UCSD-AML1 (cell line): ENCODE data around the gene ULK2.
A peak's percentile ranks its signal among the peaks of the same experiment; 100 is the strongest.
"Not testable (repeated sequence)": the region's sequence is repeated elsewhere in the genome, so short reads cannot be mapped to it uniquely, and the experiment has no call there.

Experiments used
- DNase-seq: peaks from one replicate; lab custom pipeline; 2025; ENCODE audit not compliant: unreplicated experiment; lab: John Stamatoyannopoulos, UW

ULK2 gene

DNA sequence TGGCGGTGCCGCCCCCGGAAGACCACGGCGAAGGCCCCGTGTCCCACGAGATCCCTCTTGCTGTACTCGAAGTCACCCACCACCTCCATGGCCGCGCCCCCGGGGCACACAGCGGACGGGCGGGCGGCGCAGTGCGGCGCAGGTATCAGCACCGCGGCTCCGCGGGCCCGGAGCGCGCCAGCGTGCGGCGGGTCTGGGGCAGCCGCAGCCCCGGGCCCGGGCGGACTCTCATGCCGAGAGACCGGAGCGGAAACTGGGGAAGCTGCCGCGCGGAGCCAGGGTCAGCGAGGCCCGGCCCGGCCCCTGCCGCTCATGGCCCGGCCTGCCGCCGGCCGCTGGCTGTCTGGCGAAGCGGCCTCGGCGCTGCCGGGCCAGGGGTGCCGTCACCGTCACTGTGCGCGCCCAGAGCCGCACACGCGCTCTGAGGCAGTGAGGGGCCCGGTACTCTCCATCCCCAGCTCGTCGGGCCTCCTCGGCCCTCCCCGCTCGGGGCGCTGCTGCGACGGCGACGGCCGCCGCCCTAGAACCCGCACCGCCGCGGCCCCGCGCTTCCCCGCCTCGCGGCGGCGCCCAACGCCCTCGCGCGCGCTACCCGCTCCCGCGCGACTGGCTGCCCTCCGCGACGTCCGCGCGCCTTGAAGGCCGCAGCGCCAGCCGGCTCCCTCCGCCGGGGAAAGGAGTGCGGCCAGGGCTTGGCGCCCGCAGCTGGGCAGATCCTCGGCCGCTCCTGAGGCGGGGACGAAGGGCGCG, at the start of gene ULK2:
Gene ULK2, minus strand, starts transcription at position 608 of the 750 bp plus-strand sequence. Its CDS starts 519 bp downstream, at position 89.
- no peak for DNase-seq

DNA sequence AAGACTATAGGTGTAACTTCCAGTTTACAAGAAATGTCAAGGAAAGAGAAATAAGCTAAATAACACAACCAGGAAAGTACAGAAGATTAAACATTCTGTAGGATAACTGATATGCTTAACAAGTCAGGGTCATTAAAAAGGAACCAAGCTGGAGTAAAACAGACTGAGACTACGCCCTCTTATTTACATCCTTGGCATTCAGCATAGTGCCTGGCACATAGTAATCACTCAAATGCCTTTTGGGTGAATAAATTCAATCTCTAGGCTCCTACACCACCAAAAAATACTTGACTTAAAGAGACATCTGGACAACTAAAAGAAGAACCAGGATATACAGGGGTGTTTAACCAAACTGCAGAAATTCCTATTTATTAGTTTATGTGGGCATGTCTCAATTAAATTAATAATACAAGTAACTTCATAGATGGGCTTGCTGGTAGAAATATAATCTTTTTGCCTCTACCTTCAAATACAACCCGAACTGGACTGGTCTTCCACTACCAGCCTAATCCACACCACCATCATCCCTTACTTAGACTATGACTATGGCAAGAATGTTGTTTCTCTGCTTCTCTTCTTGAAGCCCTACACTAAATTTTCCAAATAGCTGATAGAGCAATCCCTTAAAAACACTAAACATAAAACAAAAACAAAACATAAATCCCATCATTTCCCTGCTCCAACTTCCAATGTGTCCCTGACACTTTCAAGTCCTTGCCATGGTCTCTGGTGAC, 47.7 kb upstream of the ULK2 start:
- no peak for DNase-seq

DNA sequence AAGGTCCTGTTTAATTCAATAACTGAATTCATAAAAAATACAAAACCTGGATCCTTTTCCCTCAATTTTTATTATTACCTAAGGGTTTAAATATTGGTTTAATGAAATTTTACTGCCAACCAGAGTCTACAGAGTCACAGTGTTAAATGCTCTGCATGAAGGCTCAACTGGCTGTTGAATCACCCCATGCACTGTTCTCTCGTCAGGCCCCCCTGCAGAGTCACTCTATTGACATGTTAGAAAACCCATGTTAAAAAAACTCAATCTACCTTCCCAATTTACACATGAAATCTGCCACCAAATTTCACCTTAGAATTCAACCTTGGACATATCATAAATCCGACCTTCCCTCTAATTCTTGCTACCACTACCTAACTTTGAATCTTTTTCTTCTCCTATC, 43.3 kb upstream of the ULK2 start:
- no peak for DNase-seq

DNA sequence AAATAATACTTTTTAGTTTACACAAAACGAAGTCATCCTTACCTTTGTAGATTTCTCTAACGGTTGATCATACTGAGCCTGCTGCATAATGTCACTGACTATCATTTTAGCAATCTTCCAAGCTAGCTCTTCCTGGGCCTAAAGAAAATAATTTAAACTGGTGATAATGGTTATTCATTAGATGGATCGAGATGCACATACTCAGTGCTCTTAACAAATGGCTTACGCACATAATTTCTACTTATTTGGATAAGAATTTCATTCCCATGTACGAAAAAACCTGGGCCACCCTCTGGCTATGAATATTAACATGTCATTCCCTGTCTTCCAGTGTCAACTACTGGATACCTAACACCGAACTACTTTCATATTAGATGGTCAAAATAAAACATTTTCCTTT, 41.4 kb upstream of the ULK2 start:
- no peak for DNase-seq

DNA sequence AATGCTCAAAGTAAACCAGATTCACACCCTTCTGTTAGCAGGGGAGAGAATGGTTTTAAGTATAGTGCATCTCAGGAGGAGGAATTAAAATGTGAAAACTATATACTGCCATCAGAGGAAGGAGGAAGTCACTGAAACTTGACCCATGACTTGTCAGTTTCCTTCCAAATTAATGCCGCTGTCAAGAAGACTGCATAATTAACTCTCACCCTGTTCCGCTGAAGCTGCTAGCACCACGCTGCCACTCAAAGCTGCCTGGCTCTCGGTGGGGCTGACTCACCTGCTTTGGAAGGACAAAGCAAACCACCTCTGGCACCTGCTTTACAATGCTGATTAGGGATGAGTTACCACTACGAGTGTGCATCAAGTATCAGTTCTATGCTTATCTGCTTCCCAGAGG, 37.8 kb upstream of the ULK2 start:
- no peak for DNase-seq

DNA sequence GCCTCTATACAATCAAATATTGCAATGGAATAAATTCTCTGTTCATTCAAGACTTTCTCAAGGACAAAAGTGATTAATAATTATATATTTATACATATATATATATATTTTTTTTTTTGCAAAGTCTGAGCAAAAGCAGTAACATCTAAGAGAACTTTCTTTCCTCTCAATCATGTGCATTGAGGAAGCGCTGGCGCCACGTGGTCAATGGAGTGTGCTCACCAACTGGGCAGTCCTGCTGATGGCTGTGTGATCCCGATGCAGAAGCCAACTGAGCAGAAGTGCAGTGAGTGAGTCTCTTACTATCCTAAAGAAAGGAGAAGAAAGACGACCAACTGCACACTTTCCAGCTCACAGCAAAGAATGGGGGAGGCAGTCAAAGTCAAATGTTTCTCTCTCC, 37.2 kb upstream of the ULK2 start:
- no peak for DNase-seq

DNA sequence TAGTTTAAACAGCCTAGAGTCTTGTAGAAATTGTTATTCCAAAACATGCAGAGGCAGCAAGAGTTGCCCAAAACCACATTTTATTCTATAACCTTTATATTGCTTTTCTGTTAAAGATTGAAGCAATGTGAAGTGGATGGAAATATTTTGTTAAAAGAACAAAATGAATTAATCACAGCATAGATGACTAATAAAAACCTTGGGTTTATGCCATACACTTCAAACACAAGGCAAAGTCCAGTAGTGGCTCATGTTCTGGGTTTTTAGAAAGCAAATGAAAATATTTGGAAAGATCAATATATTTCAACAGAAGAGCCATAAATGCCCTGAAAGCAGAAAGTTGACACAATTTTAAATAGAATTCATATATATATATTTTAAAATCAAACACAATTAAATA, 36.7 kb upstream of the ULK2 start:
- no peak for DNase-seq

DNA sequence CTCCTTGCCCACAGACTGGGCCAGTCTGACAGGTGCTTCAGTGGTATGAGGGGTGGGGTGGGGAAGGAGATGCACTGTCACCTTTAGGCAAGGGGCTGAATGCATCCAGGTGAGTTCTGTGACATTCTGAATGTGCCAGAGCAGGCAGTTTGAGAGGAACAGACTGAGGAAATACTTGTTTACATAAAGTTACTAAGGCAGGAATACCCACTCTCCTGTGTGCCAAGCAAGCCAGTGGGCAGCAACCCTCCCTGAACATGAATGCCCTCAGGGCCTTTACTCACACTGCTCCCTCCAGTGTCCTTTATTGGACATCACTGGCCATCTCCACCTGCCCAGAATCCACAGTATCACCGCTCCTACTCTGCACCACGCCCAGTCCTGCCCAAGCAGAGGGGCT, 33.1 kb upstream of the ULK2 start:
- DNase-seq, result no peak

DNA sequence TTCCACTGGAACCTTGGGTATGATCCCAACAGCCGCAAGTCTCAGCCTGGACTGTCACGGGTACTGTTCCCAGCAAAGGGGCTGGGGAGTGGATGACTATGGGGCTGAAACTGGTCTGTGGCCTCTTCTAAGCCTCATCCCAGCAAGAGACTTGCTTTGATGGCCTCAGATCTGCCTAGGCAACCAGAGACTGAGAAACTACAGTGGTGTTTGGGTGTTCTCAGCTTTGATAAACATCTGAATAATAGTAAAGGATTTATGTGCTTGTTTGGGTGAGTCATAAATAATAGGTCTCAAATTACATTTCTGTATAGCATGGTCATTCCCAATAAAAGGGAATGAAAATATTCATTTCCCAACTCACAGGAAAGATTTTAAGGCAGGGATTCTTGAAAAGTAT, 30.2 kb upstream of the ULK2 start:
- DNase-seq, result no peak

DNA sequence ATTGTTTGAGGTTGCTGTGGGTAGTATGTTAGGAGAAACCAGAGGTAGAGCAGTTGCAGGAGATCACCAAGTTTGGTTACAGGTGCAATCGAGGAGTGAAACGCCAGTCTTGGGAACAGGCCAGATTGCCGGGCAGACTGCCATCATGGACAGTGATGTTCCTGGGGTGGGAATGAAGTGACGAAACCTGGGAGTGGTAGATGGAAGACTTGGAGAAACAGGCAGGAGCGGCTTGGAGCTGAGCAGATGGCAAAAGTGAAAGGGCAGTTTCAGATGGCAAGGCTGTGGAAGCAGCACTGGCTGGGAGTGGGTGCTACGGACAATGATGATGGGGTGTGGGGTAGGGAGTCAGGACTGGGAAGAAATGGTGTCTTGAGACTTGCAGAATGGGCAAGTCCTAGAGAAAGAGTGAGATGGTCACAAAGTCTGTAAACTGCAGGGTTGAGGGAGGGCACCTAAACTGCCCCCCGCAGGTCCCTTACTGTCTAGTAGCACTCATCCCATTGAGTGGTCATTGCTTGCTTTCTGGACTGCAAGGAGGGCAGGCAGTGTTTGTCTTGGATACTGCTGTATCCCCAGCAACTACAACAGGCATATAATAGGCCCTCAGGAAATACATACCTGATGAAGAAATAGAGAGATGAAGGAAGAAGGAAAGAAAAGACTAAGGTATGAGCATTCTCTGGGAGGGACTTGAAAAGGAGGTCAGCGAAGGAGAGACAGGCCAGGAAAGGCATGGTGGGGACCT, 29.5 kb upstream of the ULK2 start:
- DNase-seq, result no peak

DNA sequence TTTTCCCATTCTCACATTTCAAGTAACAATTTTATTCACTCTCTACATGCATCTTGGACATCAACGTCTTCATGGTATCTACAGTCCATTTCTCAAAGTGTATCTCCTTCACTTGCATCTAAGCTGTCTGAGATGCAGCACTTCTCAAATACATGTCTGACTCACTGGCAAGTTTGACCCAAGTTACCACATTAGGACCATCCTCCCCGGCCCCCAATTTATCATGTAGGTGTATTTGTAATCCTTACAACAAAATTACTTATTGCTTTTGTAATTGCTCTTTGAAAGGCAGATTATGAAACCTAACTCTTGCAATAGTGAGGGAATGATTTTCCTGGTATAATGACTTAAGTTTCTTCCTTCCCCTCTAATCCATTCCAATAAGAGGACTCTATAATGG, 28.9 kb upstream of the ULK2 start:
- no peak for DNase-seq

DNA sequence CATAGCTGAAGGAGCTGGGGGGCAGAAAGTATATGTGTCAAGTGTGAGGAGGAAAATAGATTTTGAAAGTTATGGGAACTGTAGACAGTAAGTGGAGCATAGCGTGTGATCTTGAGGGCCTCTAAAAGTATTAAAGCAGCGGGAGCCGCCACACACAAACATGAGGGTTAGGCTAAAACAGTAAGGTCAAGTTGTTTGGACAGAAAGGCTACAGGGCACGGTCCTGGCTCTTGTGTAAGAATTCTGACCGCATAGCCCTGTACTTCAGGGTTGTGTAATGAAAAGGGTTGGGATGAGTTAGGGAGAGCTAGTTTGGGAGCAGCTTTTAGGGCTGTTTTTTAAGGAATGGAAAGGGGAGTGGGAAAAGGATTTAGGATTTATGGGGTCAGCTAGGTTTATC, 22.8 kb upstream of the ULK2 start:
- not testable (repeated sequence) for DNase-seq

DNA sequence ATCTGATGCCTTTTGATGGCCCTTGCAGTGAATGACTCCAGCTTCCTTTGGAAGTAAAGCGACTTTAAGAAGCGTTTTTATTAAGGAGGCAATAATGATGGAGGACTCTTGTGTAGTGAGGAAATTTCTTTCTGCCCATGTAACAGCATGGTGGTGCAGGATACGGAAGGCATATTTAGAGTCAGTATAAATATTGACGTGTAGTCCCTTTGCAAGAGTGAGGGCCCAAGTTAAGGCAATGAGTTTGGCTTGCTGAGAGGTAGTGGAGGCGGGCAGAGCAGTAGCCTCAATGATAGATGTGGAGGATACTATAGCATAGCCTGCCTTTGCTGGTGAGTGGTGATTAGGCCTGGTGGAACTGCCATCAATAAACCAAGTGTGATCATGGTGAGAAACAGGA, 22.3 kb upstream of the ULK2 start:
- DNase-seq, result not testable (repeated sequence)

DNA sequence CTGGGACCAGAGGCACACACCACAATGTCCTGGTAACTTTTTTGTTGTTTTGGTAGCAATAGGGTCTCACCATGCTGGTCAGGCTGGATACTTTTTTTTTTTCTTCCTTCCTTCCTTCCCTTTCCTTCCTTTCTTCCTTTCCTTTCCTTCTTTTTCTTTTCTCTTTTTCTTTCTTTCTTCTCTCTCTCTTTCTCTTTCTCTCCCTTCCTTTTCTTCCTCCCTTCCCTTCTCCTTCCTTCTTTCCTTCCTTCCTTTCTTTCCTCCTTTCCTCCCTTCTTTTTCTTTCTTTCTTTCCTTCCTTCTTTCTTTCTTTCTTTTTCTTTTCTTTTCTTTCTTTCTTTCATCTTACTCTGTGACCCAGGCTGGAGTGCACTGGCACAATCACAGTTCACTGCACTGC, 18.4 kb upstream of the ULK2 start:
- DNase-seq, result no peak

DNA sequence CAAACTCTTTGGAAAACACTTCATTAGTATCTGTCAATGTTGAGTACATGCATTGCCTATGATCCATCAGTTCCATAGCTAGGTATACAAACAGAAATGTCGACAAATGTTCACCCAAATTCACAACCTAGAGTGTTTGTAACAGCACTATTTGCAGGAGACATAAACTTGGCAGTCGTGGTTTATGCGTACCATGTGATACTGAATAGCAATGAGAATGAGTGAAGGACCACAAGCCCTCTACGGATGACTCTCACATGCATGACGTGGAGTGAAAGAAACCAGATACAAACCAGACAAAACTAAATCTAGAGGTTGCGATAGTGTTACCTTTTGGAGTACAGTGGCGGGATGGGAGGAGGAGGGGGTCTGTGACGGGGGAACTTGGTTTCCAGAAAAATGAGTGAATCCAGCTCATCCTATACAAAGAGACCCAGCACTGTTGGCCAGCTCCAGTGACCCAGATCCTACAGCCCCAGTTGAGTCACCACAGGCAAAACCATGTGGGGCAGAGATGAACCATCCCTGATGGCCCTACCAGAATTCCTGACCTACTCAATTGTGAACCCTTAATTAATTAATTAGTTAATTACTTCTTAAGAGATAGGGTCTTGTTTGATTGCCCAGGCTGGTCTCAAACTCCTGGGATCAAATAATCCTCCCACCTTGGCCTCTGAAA, 15.9 kb upstream of the ULK2 start:
- DNase-seq, result no peak

DNA sequence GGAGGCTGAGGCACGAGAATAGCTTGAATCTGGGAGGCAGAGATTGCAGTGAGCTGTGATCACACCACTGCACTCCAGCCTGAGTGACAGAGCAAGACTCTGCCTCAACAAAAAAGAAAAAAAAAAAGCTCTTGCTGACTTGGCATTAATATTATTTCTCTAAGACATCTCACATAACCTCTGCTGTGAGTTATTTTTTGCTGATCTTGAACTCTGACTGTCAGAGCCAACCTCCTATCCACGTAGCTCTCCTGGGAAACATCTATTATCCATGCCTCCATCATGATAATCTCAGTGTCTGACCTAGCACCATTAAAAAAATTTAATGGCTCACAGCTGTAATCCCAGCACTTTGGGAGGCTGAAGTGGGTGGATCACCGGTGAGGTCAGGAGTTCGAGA, 12.7 kb upstream of the ULK2 start:
- no peak for DNase-seq

DNA sequence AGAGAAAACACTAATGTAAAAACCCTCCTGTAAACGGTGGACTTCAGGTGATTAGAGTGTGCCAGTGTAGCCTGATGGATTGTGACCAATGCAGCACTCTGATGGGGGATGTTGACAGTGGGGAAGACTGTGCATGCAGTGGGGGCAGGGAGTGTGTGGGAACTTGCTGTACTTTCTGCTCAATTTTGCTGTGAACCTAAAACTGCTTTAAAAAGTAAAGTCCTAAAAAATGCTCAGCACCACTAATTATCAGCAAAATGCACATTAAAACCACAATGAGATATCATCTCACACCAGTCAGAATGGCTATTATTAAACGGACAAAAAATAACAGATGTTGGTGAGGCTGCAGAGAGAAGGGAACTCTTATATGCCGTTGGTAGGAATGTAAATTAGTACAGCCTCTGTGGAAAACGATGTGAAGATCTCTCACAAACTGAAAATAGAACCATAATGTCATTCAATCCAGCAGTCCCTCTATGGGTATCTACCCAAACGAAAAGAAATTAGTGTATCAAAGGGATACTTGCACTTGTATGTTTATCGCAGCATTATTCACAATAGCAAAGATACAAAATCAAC, 9.7 kb upstream of the ULK2 start:
- no peak for DNase-seq

DNA sequence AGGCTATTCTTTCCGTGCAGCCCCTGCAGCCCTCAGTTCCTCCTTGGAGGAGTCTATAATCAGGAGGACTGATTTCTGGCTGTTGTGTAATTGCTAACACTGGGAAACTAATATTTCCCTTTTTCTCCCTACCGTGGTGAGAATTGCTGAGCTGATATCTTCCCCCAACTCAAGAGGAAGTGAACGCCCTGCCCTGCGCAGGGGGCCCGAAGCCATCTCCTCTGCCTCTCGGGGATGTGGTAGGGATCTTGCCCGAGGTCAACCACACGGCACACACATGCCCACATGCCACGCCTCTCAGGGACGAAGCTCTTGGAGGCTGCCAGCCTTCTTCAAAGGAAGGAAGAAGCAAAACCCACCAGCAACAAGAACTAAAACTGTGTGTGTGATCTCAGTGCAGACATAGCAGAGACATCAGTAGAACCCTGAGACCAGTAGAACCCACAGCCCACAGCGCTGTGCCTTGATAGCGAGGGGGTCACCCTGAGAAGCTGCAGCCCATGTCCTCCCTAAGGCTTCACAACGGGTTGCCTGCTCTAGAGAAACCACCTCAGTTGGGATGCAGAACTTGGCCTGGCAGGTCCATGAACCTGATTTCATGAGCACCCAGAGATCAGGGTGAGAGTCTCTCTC, 8.9 kb upstream of the ULK2 start:
- DNase-seq, result peak; percentile 77

DNA sequence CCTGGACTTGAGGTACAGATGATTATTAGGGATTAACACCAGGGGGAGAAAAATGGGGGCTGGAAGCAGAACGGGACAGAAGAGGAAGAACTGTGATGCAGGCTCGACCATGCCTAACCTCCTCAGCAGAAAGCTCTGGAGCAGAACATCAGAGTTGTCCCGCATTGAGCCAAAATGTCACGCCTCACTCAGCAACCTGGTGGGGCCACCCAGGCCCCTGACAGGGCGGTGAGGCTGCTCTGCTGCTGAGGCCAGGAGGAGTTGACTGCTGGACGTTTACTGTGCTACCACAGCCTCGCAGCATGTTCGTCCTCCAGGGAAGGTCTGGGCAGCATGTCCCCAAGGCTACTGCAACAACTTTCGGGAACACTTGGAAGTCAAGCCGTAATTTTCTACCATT, 6.5 kb upstream of the ULK2 start:
- DNase-seq, result no peak

DNA sequence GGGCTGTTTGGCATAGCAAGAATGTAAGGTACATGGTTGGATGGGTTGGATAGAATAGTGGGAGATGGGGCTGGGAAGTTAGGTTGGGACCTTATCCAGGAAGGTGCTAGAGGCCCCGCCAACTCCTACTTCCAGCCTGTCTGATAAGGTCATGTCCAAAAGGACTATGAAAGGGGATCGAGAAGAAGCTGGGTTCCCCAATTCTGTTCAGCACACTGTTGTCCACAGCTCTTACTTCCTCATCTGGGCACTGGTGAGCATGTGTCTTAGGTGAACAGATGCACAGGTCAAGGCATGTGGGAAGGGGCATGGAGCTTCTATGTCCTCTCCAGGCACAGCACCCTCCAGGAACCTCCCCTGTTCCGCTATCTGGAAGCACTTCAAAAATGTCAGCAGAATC, 5.6 kb upstream of the ULK2 start:
- DNase-seq, result no peak

DNA sequence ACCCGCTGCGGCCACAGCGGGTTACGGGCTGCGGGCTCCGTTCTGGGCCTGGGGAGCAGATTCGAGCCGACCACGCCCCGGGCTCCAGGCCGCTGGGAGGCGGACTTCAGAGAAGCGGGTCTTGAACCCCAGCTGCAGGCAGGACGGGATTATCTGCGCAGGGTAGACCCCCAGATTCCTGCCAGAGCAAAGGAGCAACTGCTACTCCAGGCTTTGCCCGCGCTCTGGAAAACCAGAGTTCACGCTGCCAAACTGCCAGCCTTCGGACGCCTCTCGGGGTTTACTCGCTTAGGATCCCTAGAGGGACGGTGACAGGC, 301 bp upstream of the ULK2 start:
- no peak for DNase-seq
